KBM-7 (cell line): Measurements from ENCODE around the gene ZAR1.

Experiments used
- DNase-seq: peaks from one replicate; pipeline ENCODE4 v3.0.0-alpha.2; 2015
- in situ Hi-C: fragments of 300-500 bp; cut with MboI; formaldehyde crosslinking; loops from 2 replicates; pipeline ENCODE4 v1.14.3; 2020; ENCODE audit warnings: low sequenced_read_pairs, low pct_unique_long_range_greater_than_20kb, mixed read lengths

ZAR1 gene

DNA sequence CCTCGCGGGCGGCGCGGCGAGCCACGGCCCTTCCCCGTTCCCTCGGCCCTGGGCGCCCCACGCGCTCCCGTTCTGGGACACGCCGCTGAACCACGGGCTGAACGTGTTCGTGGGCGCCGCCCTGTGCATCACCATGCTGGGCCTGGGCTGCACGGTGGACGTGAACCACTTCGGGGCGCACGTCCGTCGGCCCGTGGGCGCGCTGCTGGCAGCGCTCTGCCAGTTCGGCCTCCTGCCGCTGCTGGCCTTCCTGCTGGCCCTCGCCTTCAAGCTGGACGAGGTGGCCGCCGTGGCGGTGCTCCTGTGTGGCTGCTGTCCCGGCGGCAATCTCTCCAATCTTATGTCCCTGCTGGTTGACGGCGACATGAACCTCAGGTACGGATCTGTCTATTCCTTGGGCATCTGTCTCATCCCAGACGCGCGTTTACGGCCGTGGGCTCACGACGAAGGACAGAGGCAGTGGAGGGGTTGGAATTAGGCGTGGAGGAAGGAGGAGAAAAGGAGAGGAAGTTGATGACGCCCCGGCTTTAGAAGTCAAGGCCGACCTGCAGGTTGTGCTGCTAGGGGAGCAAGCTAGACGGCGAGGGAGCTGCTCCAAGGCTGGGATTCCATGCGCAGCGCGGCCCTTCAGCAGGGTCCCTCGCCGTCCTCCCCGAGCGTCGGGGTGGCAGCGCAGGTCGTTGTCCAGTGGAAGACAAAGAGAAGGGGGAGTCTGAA is 6.1 kb upstream of the ZAR1 start:
- peak; percentile 67 for DNase-seq
- in situ Hi-C loops, result no loop called here

DNA sequence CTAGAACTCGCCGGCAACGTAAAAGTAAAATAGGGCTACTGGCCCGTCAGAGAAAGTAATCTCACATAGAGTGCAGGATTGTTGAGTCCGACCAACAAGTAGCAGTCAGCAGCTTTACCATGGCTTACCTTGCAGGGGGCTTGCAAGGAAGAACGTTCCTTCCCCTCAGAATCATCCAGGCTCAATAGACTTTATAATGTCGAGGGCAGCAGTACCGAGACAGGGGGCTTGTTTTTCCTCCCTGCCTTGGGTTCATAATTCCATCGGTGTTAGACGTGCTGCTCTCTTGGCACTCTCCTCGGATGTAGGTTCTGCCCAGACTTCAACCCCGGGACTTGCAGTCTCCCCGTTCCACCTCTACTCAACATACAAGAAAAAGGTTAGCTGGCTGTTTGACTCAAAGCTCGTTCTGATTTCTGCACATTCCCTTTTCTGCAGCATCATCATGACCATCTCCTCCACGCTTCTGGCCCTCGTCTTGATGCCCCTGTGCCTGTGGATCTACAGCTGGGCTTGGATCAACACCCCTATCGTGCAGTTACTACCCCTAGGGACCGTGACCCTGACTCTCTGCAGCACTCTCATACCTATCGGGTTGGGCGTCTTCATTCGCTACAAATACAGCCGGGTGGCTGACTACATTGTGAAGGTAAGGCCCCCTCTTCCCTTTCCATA is 5.4 kb upstream of the ZAR1 start:
- in situ Hi-C loops, result no loop called here
- DNase-seq, result peak; percentile 47

DNA sequence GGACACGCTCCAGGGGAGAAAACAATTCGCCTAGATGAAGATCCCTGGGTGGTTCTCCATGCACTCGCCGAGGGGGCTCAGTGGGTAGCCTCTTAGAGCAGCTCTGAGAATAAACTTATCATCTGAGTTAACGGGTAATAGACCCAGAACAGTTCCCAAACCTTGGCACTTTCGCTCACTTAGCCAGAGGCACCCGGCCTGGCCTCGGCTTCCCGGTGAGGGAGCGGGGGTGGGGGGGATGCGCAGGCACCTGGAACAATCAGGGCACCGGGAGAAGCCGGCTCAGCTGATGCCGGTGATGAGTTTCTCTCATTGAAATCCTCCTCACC is 405 bp upstream of the ZAR1 start:
- no peak for DNase-seq
- in situ Hi-C loops, result no loop called here

DNA sequence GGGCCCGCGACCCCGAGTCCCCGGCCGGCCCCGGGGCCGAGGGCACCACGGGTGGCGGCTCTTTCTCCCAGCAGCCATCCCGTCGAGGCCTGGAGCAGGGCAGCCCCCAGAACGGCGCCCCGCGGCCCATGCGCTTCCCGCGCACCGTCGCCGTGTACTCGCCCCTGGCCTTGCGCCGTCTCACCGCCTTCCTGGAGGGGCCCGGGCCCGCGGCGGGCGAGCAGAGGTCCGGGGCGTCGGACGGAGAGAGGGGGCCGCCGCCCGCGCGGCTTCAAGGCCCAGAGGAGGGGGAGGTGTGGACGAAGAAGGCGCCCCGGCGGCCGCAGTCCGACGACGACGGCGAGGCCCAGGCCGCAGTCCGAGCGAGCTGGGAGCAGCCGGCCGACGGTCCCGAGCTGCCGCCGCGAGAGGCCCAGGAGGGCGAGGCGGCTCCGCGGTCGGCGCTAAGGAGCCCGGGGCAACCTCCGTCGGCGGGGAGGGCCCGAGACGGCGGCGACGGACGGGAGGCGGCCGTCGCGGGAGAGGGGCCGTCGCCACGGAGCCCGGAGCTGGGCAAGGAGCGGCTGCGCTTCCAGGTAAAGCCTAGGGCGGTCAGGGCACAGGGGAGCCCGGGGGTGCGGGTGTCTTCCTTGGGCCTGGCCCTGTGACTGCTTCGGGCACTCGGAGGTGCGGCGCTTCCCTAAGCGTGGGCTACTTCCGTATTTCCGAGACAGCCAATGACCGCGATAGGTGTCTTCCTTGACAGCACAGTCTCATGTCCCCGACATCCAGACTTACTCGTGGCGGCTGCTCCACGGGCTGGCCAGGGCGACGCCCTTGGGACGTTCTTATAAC is 845 bp downstream of the ZAR1 start:
- DNase-seq, result no peak
- in situ Hi-C loops, result no loop called here

DNA sequence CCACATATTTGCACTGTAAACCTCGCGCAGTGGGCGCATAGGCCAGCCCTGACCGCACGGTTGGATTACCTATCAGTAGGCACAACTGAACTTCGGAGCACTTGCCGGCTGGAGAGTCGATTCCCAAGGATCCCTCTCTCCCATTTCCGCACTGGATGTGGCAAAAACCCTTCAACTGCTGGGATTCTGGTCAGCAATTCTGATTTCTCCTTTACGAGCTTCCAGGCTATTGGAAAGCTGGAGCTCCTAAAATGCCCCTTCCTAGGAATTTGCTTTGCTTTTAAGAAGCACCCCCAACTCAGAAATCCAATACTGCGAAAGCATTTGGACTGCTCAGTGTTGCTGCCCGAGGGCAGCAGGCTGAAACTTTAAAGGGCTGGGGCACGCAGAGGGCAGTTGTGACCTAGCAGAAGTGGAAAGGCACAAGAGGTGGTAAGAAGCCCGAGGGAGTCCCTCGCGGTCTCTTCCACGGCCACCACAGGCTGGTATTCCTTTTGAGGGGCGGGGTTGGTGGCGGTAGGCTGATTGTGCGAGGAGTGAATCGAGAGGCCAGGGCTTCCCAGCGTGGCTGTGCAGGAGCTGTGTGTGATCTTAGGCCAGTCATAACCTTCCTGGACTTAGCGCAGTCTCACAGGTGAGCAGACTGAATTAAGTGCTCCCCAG is 1.6 kb downstream of the ZAR1 start:
- in situ Hi-C loops, result no loop called here
- DNase-seq, result no peak

DNA sequence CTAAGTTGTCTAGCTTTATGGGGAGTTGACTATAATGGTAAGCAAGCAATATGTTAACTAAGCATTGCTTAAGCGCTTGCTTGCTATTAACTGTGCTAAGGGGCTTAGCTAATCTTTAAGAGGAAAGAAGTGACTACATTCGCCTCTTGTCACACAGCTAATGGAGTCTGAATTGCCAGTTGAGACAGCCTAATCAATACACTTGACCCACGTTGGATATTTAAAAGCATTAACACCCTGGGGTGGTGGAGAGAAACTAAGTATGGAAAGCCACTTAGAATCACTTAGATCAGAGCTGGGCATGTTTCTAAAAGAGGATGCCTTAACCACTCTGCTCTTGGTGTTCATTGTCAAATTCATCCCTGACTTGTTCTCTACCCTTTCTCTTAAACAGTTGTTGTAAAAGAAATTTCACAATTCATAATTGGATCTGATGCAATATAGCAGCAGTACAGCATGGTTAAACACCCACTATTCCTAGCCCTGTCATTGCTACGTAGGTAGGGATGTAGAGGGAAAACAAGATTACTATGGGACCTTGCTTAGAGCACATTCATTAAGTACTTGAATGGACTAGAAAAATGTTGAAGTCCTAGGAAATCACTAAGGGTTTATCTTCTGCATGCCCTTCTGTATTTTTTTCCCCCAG is 3.5 kb downstream of the ZAR1 start:
- in situ Hi-C loops, result no loop called here
- DNase-seq, result no peak

DNA sequence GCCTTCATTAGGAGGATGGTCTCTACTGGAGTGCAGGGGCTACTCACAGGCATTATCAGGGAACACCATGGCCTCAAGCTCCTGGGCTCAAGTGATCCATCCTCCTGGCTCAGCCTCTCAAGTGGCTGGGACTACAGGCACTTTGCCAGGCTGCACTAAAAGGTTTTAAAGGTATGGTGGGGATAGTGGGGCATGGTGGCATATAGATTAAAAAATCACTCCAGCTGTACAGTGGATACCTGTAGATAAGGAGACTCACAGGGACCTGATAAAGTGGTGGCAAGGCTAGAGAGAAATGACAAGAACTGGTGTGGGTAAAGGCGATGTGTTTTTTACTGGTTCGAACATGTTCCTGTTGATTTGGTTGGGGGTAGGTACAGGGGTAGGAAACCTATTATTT is 5.9 kb downstream of the ZAR1 start:
- no peak for DNase-seq
- in situ Hi-C loops, result no loop called here

DNA sequence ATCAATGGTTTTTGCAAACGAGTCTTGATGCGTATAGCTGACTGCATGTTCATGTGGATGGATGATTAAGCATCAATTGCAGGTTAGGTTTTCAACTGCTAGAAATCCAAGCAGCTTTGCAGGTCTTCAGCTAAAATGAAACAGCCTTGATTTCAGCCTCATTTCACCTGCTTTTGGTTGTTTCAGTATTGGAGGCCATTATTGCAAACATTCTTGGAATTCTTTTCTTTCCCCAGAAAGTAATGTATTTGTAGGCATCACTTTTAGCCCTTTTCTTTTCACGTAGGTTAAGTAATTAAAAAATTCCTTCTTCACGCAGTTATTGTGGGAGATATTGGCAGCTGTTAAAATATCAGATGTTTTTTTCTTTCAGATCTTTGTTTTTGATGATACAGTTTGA is 8.8 kb downstream of the ZAR1 start:
- in situ Hi-C loops, result no loop called here
- DNase-seq, result no peak

DNA sequence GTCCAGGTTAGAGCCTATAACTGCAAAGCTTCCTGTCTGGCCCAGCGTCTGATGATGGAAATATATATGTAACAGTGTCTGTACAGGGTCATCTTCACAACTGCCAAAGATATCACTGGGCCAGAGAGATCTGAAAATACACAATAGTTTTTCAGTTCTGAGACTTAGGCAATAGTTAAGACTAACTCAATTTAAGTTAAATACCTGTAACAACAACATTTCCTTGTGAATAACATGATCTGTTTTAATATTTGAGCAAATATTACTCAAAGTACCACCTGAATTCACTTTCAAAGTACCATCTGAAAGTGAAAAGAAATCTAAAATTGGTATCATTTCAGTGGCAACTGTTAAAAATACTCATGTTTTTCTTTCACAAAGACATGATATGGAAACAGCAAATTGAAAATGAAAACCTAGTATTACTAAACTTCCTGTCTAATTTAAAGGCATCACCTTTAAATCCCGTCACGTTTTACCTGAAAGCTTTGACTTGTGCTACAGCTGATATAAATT is 9.6 kb downstream of the ZAR1 start:
- no peak for DNase-seq
- in situ Hi-C loops, result no loop called here

DNA sequence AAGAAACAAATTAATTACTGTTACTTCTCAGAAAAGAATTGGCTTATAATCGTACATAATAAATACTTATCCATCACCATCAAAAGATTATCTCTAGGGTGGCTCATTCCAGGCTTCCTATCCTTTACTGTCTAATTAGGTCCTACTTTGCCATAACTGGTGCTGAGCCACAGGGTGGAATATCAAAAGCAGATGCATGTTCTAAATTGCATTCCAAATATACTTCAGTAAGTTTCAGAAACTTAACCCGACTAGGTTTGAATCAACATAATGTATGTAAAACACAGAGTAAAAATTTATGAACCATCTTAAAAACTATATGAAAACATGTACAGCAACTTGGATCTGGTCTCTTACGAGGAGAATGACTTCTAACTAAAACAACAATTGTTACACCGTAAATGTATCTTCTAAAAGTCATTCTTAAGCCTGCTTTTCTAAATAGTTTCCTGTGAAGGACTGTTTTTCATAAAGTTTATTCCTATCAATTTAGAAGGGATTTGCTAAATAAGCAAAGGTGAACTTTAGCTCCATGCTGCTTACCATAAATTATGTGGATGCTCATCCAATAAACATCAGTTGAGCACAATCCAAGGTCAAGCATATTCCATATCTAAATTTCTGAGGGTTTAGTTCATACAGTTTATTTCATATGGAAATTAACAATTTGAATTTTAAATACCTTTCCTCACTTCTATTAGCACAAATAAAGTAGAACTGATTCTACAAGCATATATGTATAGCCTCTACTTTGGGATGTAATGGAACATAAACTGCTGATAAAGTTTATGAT is 13.4 kb downstream of the ZAR1 start:
- in situ Hi-C loops, result no loop called here
- DNase-seq, result no peak

DNA sequence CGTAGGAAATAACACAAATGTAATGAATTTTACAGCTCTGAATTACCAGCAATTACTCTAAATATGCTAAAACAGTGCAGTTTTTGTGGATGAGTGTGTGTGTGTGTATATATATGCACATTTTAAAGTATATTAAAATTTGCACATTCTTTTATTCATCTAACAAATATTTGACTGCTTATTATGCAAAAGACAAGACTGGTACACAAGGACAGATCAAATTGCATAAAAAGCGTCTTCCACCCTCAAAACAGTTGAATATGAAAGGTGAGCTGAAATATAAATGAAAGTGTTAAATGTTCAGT is 13.9 kb downstream of the ZAR1 start:
- in situ Hi-C loops, result no loop called here
- DNase-seq, result no peak

DNA sequence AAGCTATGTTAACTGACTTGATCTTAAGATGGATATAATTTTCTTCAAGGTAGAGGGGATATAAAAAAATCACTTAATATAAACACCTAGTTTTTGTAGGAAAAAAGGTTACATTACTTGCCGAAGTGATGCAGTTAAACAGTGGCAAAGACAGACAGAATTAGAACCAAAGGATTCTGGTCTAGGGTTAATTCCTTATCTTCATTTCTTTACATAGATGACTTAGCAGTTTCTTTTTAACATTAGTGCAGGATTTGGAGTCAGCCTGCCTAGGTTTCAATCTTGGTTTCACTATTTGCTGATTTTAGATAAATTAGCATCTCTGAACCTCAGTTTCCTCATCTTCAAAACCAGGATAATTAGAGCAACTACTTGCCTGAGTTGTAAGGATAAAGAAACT is 14.3 kb downstream of the ZAR1 start:
- DNase-seq, result no peak
- in situ Hi-C loops, result no loop called here

DNA sequence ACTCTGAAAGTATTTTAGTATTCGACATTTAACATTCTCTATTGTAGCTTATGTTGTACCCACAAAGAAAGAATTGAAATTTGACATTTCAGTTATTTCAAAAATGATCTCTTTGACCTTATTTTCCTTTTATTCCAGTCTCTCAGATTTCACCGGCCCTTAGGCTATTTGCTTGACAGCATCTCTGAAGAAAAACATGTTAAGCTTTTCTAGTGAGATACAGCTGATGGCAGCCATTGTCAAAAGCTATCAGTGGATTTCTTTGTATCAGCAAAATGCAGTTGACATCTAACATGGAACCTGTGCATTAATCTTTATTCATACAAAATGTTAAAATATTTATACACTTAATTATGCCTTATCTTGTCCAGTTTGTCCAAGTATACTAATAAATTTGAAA is 16.7 kb downstream of the ZAR1 start:
- in situ Hi-C loops, result no loop called here
- DNase-seq, result no peak

DNA sequence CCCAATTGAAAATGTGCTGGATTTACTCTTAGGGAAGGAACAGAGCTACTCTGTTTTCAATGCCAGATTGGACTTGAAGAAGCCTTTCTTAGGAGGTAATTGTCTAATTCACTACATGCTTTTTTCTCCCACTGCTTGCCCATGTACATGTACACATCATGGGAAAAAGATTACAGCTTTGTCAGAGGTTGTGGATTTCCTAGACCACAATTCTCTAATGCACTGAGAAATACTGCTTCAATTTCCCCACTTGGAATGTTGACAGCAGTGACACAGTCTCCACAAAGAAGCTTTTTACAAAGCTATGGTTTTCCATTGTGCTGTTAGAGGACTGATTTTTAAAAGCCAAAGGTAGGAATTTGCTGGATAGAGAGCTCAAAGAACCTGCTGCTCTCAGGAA is 19.5 kb downstream of the ZAR1 start:
- in situ Hi-C loops, result no loop called here
- DNase-seq, result no peak

DNA sequence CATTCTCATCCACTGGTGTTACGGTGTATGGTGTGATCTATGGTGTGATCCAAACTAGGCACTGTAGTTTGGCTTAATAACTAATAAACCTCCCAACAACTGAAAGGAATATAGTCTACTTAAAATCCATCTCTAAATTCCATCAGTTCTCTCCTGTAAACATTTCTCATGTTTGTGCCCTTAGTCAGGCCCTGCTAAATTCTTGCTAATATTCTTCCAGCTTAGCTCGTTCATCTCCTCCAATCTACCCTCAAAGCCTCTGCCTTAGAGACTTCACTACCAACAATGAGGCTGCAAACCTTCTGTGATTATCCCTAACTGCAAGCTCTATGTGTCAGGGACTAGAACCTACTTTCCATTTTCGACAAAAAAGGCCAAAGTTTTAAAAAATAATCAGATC is 28.1 kb downstream of the ZAR1 start:
- DNase-seq, result no peak
- in situ Hi-C loops, result no loop called here

DNA sequence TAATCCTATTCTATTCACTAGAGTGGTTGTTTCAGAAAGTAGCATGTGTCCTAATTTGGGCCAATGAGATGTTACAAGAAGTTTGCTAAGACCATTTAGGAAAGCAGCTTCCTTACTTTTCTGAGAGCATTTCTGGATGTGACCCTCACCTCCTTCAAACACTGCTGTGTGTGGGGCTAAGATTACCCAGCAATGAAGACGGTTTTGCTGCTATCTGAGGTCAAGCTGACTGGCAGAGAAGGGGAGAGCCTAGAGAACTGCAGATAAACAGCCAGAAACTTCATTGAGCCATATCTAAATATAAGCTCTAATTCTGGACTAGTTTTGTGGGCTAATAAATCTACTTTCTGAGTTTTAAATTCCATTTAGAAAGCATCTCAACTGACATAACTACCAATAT is 36.4 kb downstream of the ZAR1 start:
- in situ Hi-C loops, result loop anchor here (25.0 kb wide), 2 partner anchors 214 to 389 kb away; partner anchors contain the start of gene TXK
- DNase-seq, result no peak

DNA sequence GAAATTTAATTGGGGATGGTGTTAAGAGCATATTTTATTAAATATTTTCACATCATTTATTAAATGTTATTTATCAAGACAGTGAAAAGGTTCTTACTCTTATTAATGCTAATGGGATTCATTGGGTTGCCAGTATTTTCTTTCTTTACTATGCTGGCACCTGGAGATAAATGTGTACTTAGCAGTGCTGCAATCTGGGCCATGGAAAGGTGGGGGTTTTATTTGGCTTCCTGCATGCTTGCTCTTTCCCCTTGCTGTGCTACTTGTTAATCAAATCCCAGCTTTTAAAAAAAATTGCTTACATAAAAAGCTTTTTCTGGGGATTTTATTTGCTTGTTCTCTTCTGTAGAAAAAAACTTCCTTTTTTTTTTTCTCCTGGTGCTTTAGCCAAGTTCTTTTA is 48.3 kb downstream of the ZAR1 start:
- DNase-seq, result no peak
- in situ Hi-C loops, result loop anchor here (25.0 kb wide), 2 partner anchors 226 to 401 kb away; partner anchors contain the start of gene TXK

DNA sequence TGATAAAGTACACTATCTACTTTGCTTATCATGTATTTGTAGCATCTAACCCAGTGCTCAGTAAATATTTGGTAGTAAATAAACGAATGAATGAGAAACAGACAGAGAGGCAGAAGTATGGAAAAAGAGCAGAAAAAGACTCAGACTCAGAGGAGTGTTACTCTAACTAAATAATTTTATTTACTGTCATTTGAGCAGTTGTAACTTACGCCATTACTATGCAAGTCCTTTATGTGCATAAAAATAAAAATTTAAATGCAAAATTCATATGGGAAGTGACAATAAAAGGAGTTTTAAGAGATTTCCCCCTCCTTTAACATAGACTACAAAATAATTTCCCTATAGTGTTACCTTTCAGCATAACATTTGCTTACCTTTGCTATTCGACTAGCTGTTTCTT is 49.5 kb downstream of the ZAR1 start:
- in situ Hi-C loops, result loop anchor here (25.0 kb wide), 2 partner anchors 227 to 402 kb away; partner anchors contain the start of gene TXK
- DNase-seq, result no peak
